GM03348 (cell line): Measurements from ENCODE around the gene CATSPERZ.
"Not testable (repeated sequence)": the region's sequence is repeated elsewhere in the genome, so short reads cannot be mapped to it uniquely, and the experiment has no call there.

ENCODE experiments used
- DNase-seq: peaks from one replicate; pipeline ENCODE4 v3.0.0; 2012; ENCODE audit warnings: low spot score

Gene CATSPERZ

GRCh38 chr11:64304316-64305072, 4.3 kb downstream of the CATSPERZ start:
- DNase-seq: peak; percentile 87

- DNase-seq: peak; percentile 100
These were observed 5.0 kb downstream of the CATSPERZ start, which contains the start of gene ESRRA for GRCh38 chr11:64305075-64305690. ESRRA (plus strand) TSS chr11:64305524; CDS start chr11:64307180, 1,656 bp downstream.

GRCh38 chr11:64305691-64306562, 5.8 kb downstream of the CATSPERZ start:
- DNase-seq: peak; percentile 32

- no peak for DNase-seq
These were observed 6.4 kb downstream of the CATSPERZ start for GRCh38 chr11:64306563-64306875.

GRCh38 chr11:64306876-64307622, 6.9 kb downstream of the CATSPERZ start:
- no peak for DNase-seq

GRCh38 chr11:64307795-64308194, 7.6 kb downstream of the CATSPERZ start:
- DNase-seq: not testable (repeated sequence)

GRCh38 chr11:64312947-64313346, 12.8 kb downstream of the CATSPERZ start:
- DNase-seq: no peak

- peak; percentile 57 for DNase-seq
These were observed 13.5 kb downstream of the CATSPERZ start for GRCh38 chr11:64313491-64314145.

GRCh38 chr11:64314146-64314804, 14.1 kb downstream of the CATSPERZ start:
- DNase-seq: no peak

- no peak for DNase-seq
These were observed 14.8 kb downstream of the CATSPERZ start for GRCh38 chr11:64314805-64315561.

GRCh38 chr11:64315667-64316526, 15.7 kb downstream of the CATSPERZ start:
- not testable (repeated sequence) for DNase-seq

- DNase-seq: no peak
These were observed 16.6 kb downstream of the CATSPERZ start for GRCh38 chr11:64316672-64317324.

- peak; percentile 92 for DNase-seq
These were observed 17.3 kb downstream of the CATSPERZ start, which contains the start of gene TRMT112 for GRCh38 chr11:64317325-64317960. TRMT112 (minus strand) TSS chr11:64317559; CDS start chr11:64317526, 33 bp downstream.

GRCh38 chr11:64317961-64318765, 18.0 kb downstream of the CATSPERZ start, which contains the start of gene PRDX5:
PRDX5 (plus strand) TSS chr11:64318121; CDS start chr11:64318216, 95 bp downstream.
- DNase-seq: peak; percentile 98

GRCh38 chr11:64318766-64319761, 18.9 kb downstream of the CATSPERZ start:
- DNase-seq: no peak

GRCh38 chr11:64320556-64320955, 20.4 kb downstream of the CATSPERZ start:
- DNase-seq: no peak
